Liver (tissue), 3 donors: ENCODE measurements around the gene RAB3IP.

Experiments
- SP1 ChIP-seq: IDR thresholded peaks from 2 replicates; pipeline ENCODE4 v1.6.1; 2018; ENCODE audit warnings: antibody characterized with exemption, mild to moderate bottlenecking
- ZBTB33 ChIP-seq: IDR thresholded peaks from 2 replicates; pipeline ENCODE4 v1.6.1; 2016; ENCODE audit warnings: antibody characterized with exemption
- TF ChIP-seq, protein P1 (sequence below): fragments of 150-350 bp; IDR thresholded peaks from 2 replicates; pipeline ENCODE4 v1.5.1; 2017; ENCODE audit warnings: improper control_type of control experiment, low read depth, low read length; ENCODE audit not compliant: missing input control
- TF ChIP-seq, protein P2 (sequence below): IDR thresholded peaks from 2 replicates; pipeline ENCODE4 v1.6.1; 2016; ENCODE audit warnings: antibody characterized with exemption, mild to moderate bottlenecking
- donor health status: healthy.
- donor health status: healthy.

GRCh38 chr12:69844416-69844815 is 105.8 kb downstream of the RAB3IP start:
- TF ChIP-seq, protein P1, sequence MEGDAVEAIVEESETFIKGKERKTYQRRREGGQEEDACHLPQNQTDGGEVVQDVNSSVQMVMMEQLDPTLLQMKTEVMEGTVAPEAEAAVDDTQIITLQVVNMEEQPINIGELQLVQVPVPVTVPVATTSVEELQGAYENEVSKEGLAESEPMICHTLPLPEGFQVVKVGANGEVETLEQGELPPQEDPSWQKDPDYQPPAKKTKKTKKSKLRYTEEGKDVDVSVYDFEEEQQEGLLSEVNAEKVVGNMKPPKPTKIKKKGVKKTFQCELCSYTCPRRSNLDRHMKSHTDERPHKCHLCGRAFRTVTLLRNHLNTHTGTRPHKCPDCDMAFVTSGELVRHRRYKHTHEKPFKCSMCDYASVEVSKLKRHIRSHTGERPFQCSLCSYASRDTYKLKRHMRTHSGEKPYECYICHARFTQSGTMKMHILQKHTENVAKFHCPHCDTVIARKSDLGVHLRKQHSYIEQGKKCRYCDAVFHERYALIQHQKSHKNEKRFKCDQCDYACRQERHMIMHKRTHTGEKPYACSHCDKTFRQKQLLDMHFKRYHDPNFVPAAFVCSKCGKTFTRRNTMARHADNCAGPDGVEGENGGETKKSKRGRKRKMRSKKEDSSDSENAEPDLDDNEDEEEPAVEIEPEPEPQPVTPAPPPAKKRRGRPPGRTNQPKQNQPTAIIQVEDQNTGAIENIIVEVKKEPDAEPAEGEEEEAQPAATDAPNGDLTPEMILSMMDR = no peak
- TF ChIP-seq ZBTB33 (no peak), SP1 (no peak)
- TF ChIP-seq, protein P2, sequence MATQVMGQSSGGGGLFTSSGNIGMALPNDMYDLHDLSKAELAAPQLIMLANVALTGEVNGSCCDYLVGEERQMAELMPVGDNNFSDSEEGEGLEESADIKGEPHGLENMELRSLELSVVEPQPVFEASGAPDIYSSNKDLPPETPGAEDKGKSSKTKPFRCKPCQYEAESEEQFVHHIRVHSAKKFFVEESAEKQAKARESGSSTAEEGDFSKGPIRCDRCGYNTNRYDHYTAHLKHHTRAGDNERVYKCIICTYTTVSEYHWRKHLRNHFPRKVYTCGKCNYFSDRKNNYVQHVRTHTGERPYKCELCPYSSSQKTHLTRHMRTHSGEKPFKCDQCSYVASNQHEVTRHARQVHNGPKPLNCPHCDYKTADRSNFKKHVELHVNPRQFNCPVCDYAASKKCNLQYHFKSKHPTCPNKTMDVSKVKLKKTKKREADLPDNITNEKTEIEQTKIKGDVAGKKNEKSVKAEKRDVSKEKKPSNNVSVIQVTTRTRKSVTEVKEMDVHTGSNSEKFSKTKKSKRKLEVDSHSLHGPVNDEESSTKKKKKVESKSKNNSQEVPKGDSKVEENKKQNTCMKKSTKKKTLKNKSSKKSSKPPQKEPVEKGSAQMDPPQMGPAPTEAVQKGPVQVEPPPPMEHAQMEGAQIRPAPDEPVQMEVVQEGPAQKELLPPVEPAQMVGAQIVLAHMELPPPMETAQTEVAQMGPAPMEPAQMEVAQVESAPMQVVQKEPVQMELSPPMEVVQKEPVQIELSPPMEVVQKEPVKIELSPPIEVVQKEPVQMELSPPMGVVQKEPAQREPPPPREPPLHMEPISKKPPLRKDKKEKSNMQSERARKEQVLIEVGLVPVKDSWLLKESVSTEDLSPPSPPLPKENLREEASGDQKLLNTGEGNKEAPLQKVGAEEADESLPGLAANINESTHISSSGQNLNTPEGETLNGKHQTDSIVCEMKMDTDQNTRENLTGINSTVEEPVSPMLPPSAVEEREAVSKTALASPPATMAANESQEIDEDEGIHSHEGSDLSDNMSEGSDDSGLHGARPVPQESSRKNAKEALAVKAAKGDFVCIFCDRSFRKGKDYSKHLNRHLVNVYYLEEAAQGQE = no peak
